Naive thymus-derived CD4-positive, alpha-beta T cell (primary cell): ENCODE data around the gene GSDMA. TPM values are rescaled to one million over a fixed set of nuclear protein-coding genes. Genes with fewer than 3 reads are reported as not detected.

Source experiments
- ATAC-seq: fragments of 150-1000 bp; cut with Tn5 transposase; 2 replicates; pipeline ENCODE4 v1.10.0; 2021; ENCODE audit warnings: mild to moderate bottlenecking, moderate library complexity
- CTCF ChIA-PET: fragments of 350-600 bp; sonication (Branson Sonifier 250); formaldehyde crosslinking; loops from one replicate; lab custom pipeline; 2021; ENCODE audit warnings: antibody characterized with exemption; lab: Charles Lee
- POLR2A ChIA-PET: fragments of 350-600 bp; sonication (Branson Sonifier 250); formaldehyde crosslinking; loops from one replicate; lab custom pipeline; 2021; ENCODE audit warnings: antibody characterized with exemption, inconsistent platforms; lab: Charles Lee
- DNase-seq, 9 donors: peaks; one replicate each; pipeline versions ENCODE4 v3.0.0 to v3.0.0-alpha.2; 2020 to 2022; ENCODE audit warnings: mixed read lengths in 1 of 9
- H3K27ac ChIP-seq: one replicate; pipeline ENCODE4 v1.7.0; 2013; ENCODE audit warnings: mild to moderate bottlenecking, low read depth, low read length, moderate library complexity
- H3K27me3 ChIP-seq, 2 donors: one replicate each; pipeline ENCODE4 v1.7.0; 2013; ENCODE audit warnings: low read length in 2 of 2, mild to moderate bottlenecking in 2 of 2, moderate library complexity in 2 of 2; ENCODE audit not compliant: control insufficient read depth in 2 of 2, insufficient read depth in 2 of 2
- H3K36me3 ChIP-seq, 3 experiments: 1 replicate in 2 of 3; 2 replicates in 1 of 3; pipeline ENCODE4 v1.7.0; 2013; ENCODE audit warnings: low read length in 3 of 3, mild to moderate bottlenecking in 3 of 3, moderate library complexity in 1 of 3; ENCODE audit not compliant: insufficient read depth in 3 of 3, control insufficient read depth in 2 of 3
- H3K4me1 ChIP-seq, 2 donors: one replicate each; pipeline ENCODE4 v1.7.0; 2013; ENCODE audit warnings: low read length in 2 of 2, mild to moderate bottlenecking in 2 of 2, moderate library complexity in 1 of 2; ENCODE audit not compliant: control insufficient read depth in 2 of 2, insufficient read depth in 2 of 2
- H3K4me3 ChIP-seq: 2 replicates; pipeline ENCODE4 v1.7.0; 2013; ENCODE audit warnings: mild to moderate bottlenecking, low read length
- H3K9me3 ChIP-seq, 3 experiments: 1 replicate in 2 of 3; 2 replicates in 1 of 3; pipeline ENCODE4 v1.7.0; 2013; ENCODE audit warnings: low read length in 3 of 3; ENCODE audit not compliant: control insufficient read depth in 2 of 3
- H3K27ac Mint-ChIP-seq, 9 donors: one replicate each; pipeline ENCODE4 v1.8.0; 2020 to 2022; ENCODE audit warnings: mixed read lengths in 9 of 9, mild to moderate bottlenecking in 8 of 9, moderate library complexity in 5 of 9, inconsistent platforms in 2 of 9
- H3K27me3 Mint-ChIP-seq, 5 donors: one replicate each; pipeline ENCODE4 v1.8.0; 2021 to 2022; ENCODE audit warnings: mixed read lengths in 5 of 5, mild to moderate bottlenecking in 1 of 5
- H3K36me3 Mint-ChIP-seq, 5 donors: one replicate each; pipeline ENCODE4 v1.8.0; 2020 to 2022; ENCODE audit warnings: mixed read lengths in 5 of 5, mild to moderate bottlenecking in 3 of 5, inconsistent platforms in 1 of 5
- H3K4me1 Mint-ChIP-seq, 7 donors: one replicate each; pipeline ENCODE4 v1.8.0; 2020 to 2022; ENCODE audit warnings: mixed read lengths in 7 of 7, mild to moderate bottlenecking in 3 of 7, inconsistent platforms in 1 of 7
- H3K4me3 Mint-ChIP-seq, 10 donors: one replicate each; pipeline ENCODE4 v1.8.0; 2020 to 2022; ENCODE audit warnings: mild to moderate bottlenecking in 10 of 10, mixed read lengths in 10 of 10, moderate library complexity in 6 of 10, inconsistent platforms in 2 of 10
- H3K9me3 Mint-ChIP-seq, 11 donors: one replicate each; pipeline ENCODE4 v1.8.0; 2020 to 2022; ENCODE audit warnings: mixed read lengths in 11 of 11, mild to moderate bottlenecking in 4 of 11, inconsistent platforms in 1 of 11, moderate library complexity in 1 of 11
- intact Hi-C, 2 donors: fragments of 100-400 bp; cut with micrococcal nuclease; formaldehyde crosslinking; loops; one replicate each; pipeline ENCODE4 v1.15.1; 2023
- polyA plus RNA-seq, 2 donors: library from polyadenylated mRNA; unstranded; fragments of 300-500 nt; fragmentation: Illumina TruSeq; gene quantifications; one replicate each; pipeline ENCODE4 v1.2.3, GENCODE V29; 2021
- total RNA-seq, 6 experiments: library from RNA in 5 of 6; stranded (reverse) in 5 of 6; gene quantifications; 1 replicate in 5 of 6; 2 replicates in 1 of 6; pipeline ENCODE4 v1.2.3 and lab custom pipeline; 2021 to 2026

Gene GSDMA
- total and polyA plus RNA-seq, 7 experiments from 2014 or later, result 0.22 to 2.4 (median 0.69) TPM; not detected in 2

DNA sequence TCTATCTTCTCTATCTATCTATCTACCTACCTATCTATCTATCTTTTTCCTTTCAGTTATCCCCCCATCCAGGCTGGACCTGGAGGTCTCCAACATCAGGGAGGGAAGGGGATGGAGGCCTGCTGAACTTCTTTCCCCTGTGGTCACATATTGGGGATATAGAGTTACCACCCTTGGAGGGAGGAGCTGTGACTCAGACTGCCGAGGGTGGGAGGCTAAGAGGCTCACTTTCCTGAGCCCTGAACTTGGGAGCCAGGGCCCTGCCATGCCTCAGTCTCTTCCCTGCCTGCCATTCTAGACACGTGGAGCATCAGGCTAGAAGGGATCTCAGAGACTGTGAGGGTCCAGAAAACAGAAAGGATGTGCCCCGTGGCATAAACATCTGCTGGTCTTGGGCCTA lies 26.9 kb upstream of the GSDMA start:
- Mint-ChIP-seq H3K4me1 (peaks cover 5 to 23% (median 12%) of the 10 kb centered on the region in 7 donors), H3K36me3 (peaks cover 0 to 3% (median 0%) of the 10 kb centered on the region in 5 donors), H3K9me3 (no peaks in the 10 kb centered on the region), H3K27me3 (peaks cover 0 to 3% (median 0%) of the 10 kb centered on the region in 5 donors), H3K4me3 (no peak overlapping the region), H3K27ac (no peak overlapping the region)
- intact Hi-C loops, result no loop called here
- no peaks in the 10 kb centered on the region for H3K27me3 ChIP-seq
- H3K9me3 ChIP-seq, result no peaks in the 10 kb centered on the region
- ChIA-PET CTCF (no interaction called here), POLR2A (no interaction called here)
- H3K36me3 ChIP-seq, result no peaks in the 10 kb centered on the region
- DNase-seq (no peak), ATAC-seq (no peak)
- no peak overlapping the region for H3K4me3 ChIP-seq
- no peak overlapping the region for H3K27ac ChIP-seq
- peaks cover 4 to 7% of the 10 kb centered on the region in 2 donors for H3K4me1 ChIP-seq

GRCh38 chr17:39937447-39937846 lies 25.4 kb upstream of the GSDMA start:
- Histone ChIP-seq H3K4me3 (no peak overlapping the region), H3K9me3 (no peaks in the 10 kb centered on the region), H3K27ac (no peak overlapping the region), H3K27me3 (no peaks in the 10 kb centered on the region), H3K4me1 (peaks cover 4 to 7% of the 10 kb centered on the region in 2 donors), H3K36me3 (no peaks in the 10 kb centered on the region)
- Mint-ChIP-seq H3K36me3 (peaks cover 0 to 3% (median 0%) of the 10 kb centered on the region in 5 donors), H3K9me3 (no peaks in the 10 kb centered on the region), H3K4me1 (peaks cover 5 to 28% (median 12%) of the 10 kb centered on the region in 7 donors), H3K27me3 (peaks cover 0 to 3% (median 0%) of the 10 kb centered on the region in 5 donors), H3K4me3 (no peak overlapping the region), H3K27ac (peak overlapping the region in 2 of 9 donors; percentile 62 to 68)
- no peak for DNase-seq
- ChIA-PET POLR2A (no interaction called here), CTCF (no interaction called here)
- ATAC-seq, result no peak
- intact Hi-C loops, result no loop called here

DNA sequence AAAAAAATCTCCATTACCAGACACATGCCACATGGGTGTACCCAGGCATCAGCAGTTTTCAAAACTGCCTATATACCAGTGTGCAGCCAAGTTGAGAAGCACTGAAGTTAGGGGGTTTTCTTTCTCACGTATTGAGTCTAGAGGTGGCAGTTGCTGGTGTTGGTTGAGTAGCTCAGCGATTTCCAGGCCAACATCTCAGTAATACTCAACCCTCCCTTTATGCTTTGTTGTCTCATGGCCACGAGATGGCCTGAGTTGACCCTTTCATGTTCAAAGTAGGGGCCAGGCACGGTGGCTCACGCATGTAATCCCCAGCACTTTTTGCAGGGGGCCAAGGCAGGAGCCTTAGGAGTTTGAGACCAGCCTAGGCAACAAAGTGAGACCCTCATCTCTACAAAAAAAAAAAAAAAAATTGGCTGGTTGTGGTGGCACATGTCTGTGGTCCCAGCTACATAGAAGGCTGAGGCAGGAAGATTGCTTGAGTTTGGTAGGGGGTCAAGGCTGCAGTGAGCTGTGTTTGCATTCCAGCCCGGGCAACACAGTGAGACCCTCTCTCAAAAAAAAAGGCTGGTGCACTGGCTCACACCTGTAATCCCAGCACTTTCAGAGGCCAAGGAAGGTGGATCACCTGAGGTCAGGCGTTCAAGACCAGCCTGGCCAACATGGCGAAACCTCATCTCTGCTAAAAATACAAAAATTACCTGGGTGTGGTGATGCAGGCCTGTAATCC lies 24.5 kb upstream of the GSDMA start:
- no peak overlapping the region for H3K4me3 Mint-ChIP-seq
- CTCF ChIA-PET, result no interaction called here
- Histone ChIP-seq H3K36me3 (no peaks in the 10 kb centered on the region), H3K27me3 (no peaks in the 10 kb centered on the region), H3K9me3 (no peaks in the 10 kb centered on the region), H3K4me1 (peaks cover 4 to 7% of the 10 kb centered on the region in 2 donors), H3K27ac (no peak overlapping the region), H3K4me3 (no peak overlapping the region)
- peaks cover 0 to 3% (median 0%) of the 10 kb centered on the region in 5 donors for H3K36me3 Mint-ChIP-seq
- H3K4me1 Mint-ChIP-seq, result peaks cover 5 to 28% (median 12%) of the 10 kb centered on the region in 7 donors
- H3K27me3 Mint-ChIP-seq, result peaks cover 0 to 3% (median 0%) of the 10 kb centered on the region in 5 donors
- ATAC-seq (no peak), DNase-seq (no peak)
- H3K9me3 Mint-ChIP-seq, result no peaks in the 10 kb centered on the region
- peak overlapping the region in 2 of 9 donors; percentile 5 to 47 for H3K27ac Mint-ChIP-seq
- POLR2A ChIA-PET, result no interaction called here
- intact Hi-C loops, result no loop called here

DNA sequence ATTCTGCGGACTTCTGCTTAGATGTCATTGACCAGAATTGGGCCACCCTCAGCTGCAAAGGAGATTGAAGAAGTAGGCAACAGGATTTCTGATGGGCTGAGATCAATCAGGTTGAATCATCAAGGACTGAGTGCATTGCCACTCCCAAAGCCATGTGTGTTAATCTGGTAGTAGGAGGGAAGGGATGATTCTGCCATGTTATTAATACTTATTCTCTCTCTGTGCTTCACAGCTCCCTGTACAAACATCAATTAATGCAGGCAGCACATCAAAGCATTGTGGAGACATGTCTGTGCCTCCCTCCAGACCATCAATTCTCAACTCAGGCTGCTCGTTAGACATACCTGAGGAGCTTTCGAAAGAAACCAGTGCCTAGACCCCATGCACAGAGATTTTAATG lies 23.7 kb upstream of the GSDMA start:
- Mint-ChIP-seq H3K4me1 (peaks cover 5 to 24% (median 12%) of the 10 kb centered on the region in 7 donors), H3K36me3 (peaks cover 0 to 3% (median 0%) of the 10 kb centered on the region in 5 donors), H3K27me3 (peaks cover 0 to 3% (median 0%) of the 10 kb centered on the region in 5 donors), H3K27ac (peak overlapping the region in 4 of 9 donors; percentile 75 to 88 (median 87)), H3K9me3 (no peaks in the 10 kb centered on the region), H3K4me3 (peak overlapping the region in 1 of 10 donors; percentile 69)
- H3K36me3 ChIP-seq, result no peaks in the 10 kb centered on the region
- no peak for ATAC-seq
- no peak overlapping the region for H3K27ac ChIP-seq
- CTCF ChIA-PET, result no interaction called here
- H3K4me3 ChIP-seq, result no peak overlapping the region
- no peaks in the 10 kb centered on the region for H3K9me3 ChIP-seq
- peaks cover 4 to 7% of the 10 kb centered on the region in 2 donors for H3K4me1 ChIP-seq
- POLR2A ChIA-PET, result interaction anchor here (0.7 kb wide), 1 partner anchor 174 kb away, joined by 3 read pairs; no protein-coding TSS in a partner anchor
- intact Hi-C loops, result no loop called here
- H3K27me3 ChIP-seq, result no peaks in the 10 kb centered on the region
- no peak for DNase-seq

GRCh38 chr17:39939588-39940419 lies 23.0 kb upstream of the GSDMA start:
- ATAC-seq (peak; percentile 87), DNase-seq (peak in 6 of 9 donors; percentile 21 to 80 (median 61))
- Mint-ChIP-seq H3K4me1 (peaks cover 5 to 23% (median 12%) of the 10 kb centered on the region in 7 donors), H3K27ac (peak overlapping the region in 5 of 9 donors; percentile 10 to 94 (median 86)), H3K36me3 (peaks cover 0 to 3% (median 0%) of the 10 kb centered on the region in 5 donors), H3K4me3 (peak overlapping the region in 1 of 10 donors; percentile 69), H3K9me3 (no peaks in the 10 kb centered on the region), H3K27me3 (peaks cover 0 to 3% (median 0%) of the 10 kb centered on the region in 5 donors)
- ChIA-PET CTCF (interaction anchor here (0.6 kb wide), 1 partner anchor 320 kb away, joined by 6 read pairs; no protein-coding TSS in a partner anchor), POLR2A (interaction anchor here (0.7 kb wide), 1 partner anchor 174 kb away, joined by 3 read pairs; no protein-coding TSS in a partner anchor)
- no peaks in the 10 kb centered on the region for H3K27me3 ChIP-seq
- H3K9me3 ChIP-seq, result no peaks in the 10 kb centered on the region
- H3K4me1 ChIP-seq, result peaks cover 4 to 7% of the 10 kb centered on the region in 2 donors
- intact Hi-C loops, result loop anchor here in 1 of 2 donors (1.0 kb wide), 1 partner anchor 14 kb away; no protein-coding TSS in a partner anchor
- no peak overlapping the region for H3K27ac ChIP-seq
- no peak overlapping the region for H3K4me3 ChIP-seq
- no peaks in the 10 kb centered on the region for H3K36me3 ChIP-seq

DNA sequence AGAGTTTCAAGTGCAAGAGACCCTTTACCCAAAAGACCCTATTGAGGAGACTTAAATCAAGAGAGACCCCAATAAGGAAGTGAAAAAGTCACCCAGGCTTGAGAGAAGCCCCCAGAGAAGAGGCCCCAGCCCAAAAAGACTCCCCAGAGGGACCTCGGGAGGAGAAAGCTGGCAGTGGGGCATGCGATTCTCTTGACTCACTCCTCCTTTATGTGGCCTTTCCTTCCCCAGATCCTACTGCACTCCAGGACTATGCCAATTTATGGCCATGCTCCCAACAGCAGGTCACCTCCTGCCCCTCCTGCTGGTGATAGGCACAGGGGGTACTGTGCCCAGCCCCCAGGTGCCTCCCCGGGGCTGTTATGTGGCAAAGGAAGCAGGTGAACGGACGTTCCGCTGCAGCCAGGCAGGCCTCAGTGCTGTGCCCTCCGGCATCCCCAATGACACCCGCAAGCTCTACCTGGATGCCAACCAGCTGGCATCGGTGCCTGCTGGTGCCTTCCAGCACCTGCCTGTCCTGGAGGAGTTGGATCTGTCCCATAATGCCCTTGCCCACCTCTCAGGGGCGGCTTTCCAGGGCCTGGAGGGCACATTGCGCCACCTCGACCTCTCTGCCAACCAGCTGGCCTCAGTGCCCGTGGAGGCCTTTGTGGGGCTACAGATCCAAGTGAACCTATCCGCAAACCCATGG lies 19.0 kb upstream of the GSDMA start:
- Mint-ChIP-seq H3K27ac (no peak overlapping the region), H3K4me1 (peaks cover 4 to 38% (median 24%) of the 10 kb centered on the region in 7 donors), H3K9me3 (no peaks in the 10 kb centered on the region), H3K36me3 (no peaks in the 10 kb centered on the region), H3K4me3 (no peak overlapping the region), H3K27me3 (no peaks in the 10 kb centered on the region)
- ATAC-seq (no peak), DNase-seq (no peak)
- H3K27ac ChIP-seq, result no peak overlapping the region
- ChIA-PET CTCF (no interaction called here), POLR2A (interaction anchor here (1.0 kb wide), 1 partner anchor 16 kb away, joined by 3 read pairs; the partner anchor contains the start of genes LRRC3C and ORMDL3)
- H3K36me3 ChIP-seq, result no peaks in the 10 kb centered on the region
- intact Hi-C loops, result no loop called here
- no peaks in the 10 kb centered on the region for H3K9me3 ChIP-seq
- no peaks in the 10 kb centered on the region for H3K27me3 ChIP-seq
- H3K4me3 ChIP-seq, result no peak overlapping the region
- H3K4me1 ChIP-seq, result peaks cover 4 to 9% of the 10 kb centered on the region in 2 donors
